Measurements from ENCODE around the gene PPM1D.
A peak's percentile ranks its signal among the peaks of the same experiment; 100 is the strongest.
"Not testable (repeated sequence)": the region's sequence is repeated elsewhere in the genome, so short reads cannot be mapped to it uniquely, and the experiment has no call there.

The PPM1D gene

GRCh38 chr17:60623415-60623814, 23.4 kb downstream of the PPM1D start:
- DNase-seq, result no peak

DNA sequence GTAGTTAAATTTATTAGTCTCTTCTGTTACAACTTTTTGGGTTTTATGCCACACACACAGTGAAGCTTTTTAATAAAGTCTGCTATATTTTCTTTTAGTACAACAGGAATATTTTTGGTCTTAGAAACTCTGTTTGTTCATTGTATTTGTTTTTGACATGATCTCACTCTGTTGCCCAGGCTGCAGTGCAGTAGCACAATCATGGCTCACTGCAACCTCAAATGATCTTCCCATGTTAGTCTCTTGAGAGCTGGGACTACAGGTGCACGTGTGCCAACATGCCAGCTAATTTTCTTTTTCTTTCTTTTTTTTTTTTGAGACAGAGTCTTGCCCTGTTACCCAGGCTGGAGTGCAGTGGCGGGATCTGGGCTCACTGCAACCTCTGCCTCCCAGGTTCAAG, 27.1 kb downstream of the PPM1D start:
- DNase-seq, result no peak

GRCh38 chr17:60628252-60628889, 28.4 kb downstream of the PPM1D start:
- no peak for DNase-seq

GRCh38 chr17:60629120-60629519, 29.1 kb downstream of the PPM1D start:
- no peak for DNase-seq

- DNase-seq, result no peak
Observed at GRCh38 chr17:60630352-60630751, 30.4 kb downstream of the PPM1D start.

DNA sequence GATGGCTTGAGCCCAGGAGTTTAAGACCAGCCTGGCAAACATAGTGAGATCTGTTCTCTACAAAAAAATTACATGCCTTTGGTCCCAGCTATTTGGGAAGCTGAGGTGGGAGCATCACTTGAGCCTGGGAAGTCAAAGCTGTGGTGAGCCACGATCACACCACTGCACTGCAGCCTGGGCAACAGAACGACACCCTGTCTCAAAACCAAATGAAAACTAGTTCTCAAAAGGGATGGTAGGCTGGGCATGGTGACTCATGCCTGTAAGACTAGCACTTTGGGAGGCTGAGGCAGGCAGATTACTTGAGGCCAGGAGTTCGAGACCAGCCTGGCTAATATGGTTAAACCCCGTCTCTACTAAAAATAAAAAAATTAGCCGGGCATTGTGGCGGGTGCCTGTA, 31.1 kb downstream of the PPM1D start:
- DNase-seq, result no peak

DNA sequence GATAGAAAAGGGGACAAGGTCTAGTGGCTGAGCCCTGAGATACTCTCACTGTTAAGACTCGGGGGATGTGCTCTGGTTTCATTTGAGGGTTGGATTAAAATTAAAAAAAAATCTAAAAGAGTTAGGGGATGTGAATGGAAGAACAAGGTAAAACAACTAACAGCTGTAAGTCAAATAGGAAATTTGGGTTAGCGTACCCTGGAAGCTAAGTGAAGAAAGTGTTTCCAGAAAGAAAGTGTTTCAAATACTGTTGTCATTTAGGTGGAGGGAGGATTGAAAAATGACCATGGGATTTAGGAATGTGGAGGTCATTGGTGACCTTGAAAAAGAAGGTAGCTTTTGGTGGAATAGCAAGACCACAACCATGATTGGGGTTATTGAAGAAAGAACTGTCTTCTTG, 37.7 kb downstream of the PPM1D start:
- DNase-seq, result no peak

DNA sequence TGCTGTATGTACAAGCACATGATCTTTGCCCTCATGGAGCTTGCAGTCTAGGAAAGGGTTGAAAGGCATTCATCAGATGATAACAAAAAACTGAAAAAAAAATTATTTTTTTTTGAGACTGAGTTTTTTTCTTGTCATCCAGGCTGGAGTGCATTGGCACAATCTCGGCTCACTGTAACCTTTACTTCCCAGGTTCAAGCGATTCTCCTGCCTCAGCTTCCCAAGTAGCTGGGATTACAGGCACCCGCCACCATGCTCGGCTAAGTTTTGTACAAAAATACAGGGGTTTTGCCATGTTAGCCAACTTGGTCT, 39.0 kb downstream of the PPM1D start:
- DNase-seq, result no peak

- no peak for DNase-seq
Observed at GRCh38 chr17:60640503-60640902, 40.5 kb downstream of the PPM1D start.

DNA sequence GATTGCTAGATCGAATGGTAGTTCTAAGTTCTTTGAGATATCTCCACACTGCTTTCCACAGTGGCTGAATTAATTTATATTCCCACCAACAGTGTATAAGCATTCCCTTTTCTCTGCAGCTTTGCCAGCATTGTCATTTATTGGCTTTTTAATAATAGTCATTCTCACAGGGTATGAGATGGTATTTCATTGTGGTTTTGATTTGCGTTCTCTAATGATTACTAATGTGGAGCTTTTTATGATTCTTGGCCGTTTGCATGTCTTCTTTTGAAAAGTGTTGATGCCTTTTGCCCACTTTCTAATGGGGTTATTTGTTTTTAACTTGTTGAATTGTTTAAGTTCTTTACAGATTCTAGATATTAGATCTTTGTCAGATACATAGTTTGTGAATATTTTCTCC, 41.1 kb downstream of the PPM1D start:
- DNase-seq, result no peak

GRCh38 chr17:60641810-60642220, 41.8 kb downstream of the PPM1D start:
- peak; percentile 39 to 59 for DNase-seq

DNA sequence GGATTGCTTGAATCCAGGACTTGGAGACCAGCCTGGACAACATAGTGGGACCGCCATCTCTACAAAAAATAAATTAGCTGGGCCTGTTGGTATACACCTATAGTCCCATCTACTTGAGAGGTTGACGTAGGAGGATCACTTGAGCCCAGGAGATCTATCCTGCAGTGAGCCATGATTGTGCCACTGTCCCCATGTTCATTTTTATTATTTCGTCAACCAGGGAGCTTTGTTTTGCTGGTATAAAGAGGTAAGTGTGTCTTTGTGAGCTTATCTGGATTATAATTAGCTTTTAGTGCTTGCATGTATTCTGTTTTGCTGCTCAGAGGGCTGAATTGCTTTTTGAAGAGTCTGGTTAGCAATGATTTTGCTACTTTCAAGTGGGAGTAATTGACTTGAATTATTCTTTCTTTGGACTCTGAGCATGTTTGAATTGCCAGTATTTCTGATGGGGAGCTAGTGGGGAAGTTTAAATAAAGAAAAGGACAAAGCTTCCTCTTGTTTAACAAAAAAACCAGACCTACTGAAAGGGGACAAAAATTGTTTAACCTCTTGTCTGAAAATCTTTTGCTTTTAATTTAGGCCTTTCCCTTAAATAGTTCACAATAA, 46.0 kb downstream of the PPM1D start:
- no peak for DNase-seq

DNA sequence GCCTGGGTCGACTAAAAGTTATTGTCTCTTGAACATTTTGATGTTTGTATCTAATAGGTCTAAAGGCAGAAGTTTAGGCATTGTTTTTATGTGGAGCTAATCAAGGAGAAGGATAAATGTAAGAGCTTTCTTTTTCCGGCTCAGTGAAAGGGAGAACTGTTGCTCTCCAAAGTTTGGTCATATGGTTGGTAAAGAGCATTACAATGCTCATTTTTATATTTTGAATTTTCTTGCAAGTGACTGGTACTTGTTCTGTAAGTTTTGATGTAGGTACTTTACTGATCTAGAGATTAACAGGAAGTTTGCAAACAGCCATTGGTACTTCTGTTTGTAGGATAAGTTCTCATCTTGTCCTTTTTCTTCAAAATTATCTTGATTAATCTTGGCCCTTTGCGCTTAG, 46.7 kb downstream of the PPM1D start:
- DNase-seq, result no peak

GRCh38 chr17:60647705-60648104, 47.7 kb downstream of the PPM1D start:
- no peak for DNase-seq

GRCh38 chr17:60652454-60653247, 52.7 kb downstream of the PPM1D start:
- no peak for DNase-seq

DNA sequence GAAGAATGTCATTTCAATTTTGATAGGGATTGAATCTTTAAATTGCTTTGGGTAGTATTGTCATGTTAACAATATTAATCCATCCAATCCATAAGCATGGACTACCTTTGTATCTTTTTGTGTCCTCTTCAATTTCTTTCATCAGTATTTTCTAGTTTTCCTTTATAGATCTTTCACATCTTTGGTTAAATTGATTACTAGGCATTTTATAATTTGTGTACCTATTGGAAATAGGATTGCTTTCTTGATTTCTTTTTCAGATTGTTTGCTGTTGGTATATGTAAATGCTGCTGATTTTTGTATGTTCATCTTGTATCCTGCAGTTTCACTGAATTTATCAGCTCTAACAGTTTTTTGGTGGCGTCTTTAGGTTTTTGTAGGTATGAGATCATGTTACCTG, 53.6 kb downstream of the PPM1D start:
- no peak for DNase-seq

GRCh38 chr17:60656499-60656898, 56.5 kb downstream of the PPM1D start:
- DNase-seq, result no peak

GRCh38 chr17:60659156-60659555, 59.2 kb downstream of the PPM1D start:
- DNase-seq, result no peak

GRCh38 chr17:60661489-60661888, 61.5 kb downstream of the PPM1D start:
- no peak for DNase-seq

GRCh38 chr17:60664022-60664421, 64.0 kb downstream of the PPM1D start:
- DNase-seq, result no peak

- no peak for DNase-seq
Observed at GRCh38 chr17:60665602-60666001, 65.6 kb downstream of the PPM1D start.

DNA sequence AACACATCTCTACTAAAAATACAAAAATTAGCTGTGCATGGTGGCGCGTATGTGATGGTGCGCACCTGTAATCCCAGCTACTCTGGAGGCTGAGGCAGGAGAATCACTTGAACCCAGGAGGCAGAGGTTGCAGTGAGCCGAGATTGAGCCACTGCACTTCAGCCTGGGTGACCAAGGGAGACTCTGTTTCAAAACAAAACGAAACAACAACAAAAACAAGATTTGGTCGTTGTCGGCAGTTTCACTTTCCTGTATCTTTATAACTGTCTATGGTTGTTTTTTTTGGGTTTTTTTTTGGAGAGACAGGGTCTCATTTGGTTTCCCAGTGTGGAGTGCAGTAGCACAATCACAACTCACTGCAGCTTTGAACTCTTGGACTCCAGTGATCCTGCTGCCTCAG, 68.7 kb downstream of the PPM1D start:
- not testable (repeated sequence) for DNase-seq

DNA sequence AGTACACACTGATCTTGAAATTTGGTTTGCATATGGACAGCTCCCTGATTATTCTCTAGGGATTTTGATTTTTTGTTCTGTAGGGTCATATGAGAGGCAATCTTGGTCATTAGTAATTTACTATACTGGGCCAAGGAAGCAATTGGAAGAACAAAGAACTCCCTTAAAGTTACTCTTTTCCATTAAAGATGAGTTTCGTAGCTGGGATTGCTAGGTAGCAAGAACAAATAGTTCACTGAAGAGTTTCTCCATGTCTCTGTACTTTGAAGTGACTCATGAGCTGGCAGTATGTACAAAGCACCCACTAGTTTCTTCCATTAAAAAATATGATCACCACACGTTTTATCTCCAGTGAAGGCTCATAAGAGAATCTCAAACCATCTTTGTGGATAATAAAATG, 71.5 kb downstream of the PPM1D start:
- DNase-seq, result no peak

GRCh38 chr17:60674637-60675036, 74.6 kb downstream of the PPM1D start:
- DNase-seq, result not testable (repeated sequence)

- no peak for DNase-seq
Observed at GRCh38 chr17:60675997-60676396, 76.0 kb downstream of the PPM1D start.
